ENCODE results near the gene ELK4.

ELK4 gene

GRCh38 chr1:205626216-205626615 lies 5.6 kb downstream of the ELK4 start:
- no peak for DNase-seq

- no peak for DNase-seq
Measured at GRCh38 chr1:205623646-205624045, 8.2 kb downstream of the ELK4 start.

- no peak for DNase-seq
Measured at GRCh38 chr1:205620269-205620668, 11.5 kb downstream of the ELK4 start.

- DNase-seq = no peak
Measured at GRCh38 chr1:205619376-205619775, 12.4 kb downstream of the ELK4 start.

GRCh38 chr1:205616563-205617293 lies 15.1 kb downstream of the ELK4 start:
- DNase-seq = no peak

GRCh38 chr1:205615789-205616188 lies 16.0 kb downstream of the ELK4 start:
- DNase-seq = no peak

- DNase-seq = no peak
Measured at GRCh38 chr1:205613854-205614412, 17.9 kb downstream of the ELK4 start.

GRCh38 chr1:205612556-205612955 lies 19.3 kb downstream of the ELK4 start:
- DNase-seq = no peak

GRCh38 chr1:205612104-205612503 lies 19.7 kb downstream of the ELK4 start:
- DNase-seq = no peak

GRCh38 chr1:205610901-205611466 lies 20.8 kb downstream of the ELK4 start:
- DNase-seq = no peak

GRCh38 chr1:205610036-205610435 lies 21.8 kb downstream of the ELK4 start:
- no peak for DNase-seq

- no peak for DNase-seq
Measured at GRCh38 chr1:205604825-205605505, 26.8 kb downstream of the ELK4 start.

GRCh38 chr1:205604059-205604458 lies 27.8 kb downstream of the ELK4 start:
- no peak for DNase-seq

GRCh38 chr1:205601205-205601604 lies 30.6 kb downstream of the ELK4 start:
- no peak for DNase-seq

- no peak for DNase-seq
Measured at GRCh38 chr1:205600085-205600484, 31.7 kb downstream of the ELK4 start.

- DNase-seq = no peak
Measured at GRCh38 chr1:205599669-205600042, 32.2 kb downstream of the ELK4 start.

GRCh38 chr1:205598841-205599668 lies 32.8 kb downstream of the ELK4 start:
- no peak for DNase-seq

GRCh38 chr1:205597691-205598314 lies 34.0 kb downstream of the ELK4 start:
- peak; percentile 32 for DNase-seq

GRCh38 chr1:205596876-205597275 lies 34.9 kb downstream of the ELK4 start:
- DNase-seq = no peak

- DNase-seq = no peak
Measured at GRCh38 chr1:205595861-205596260, 36.0 kb downstream of the ELK4 start.

- no peak for DNase-seq
Measured at GRCh38 chr1:205595435-205595834, 36.4 kb downstream of the ELK4 start.

- DNase-seq = no peak
Measured at GRCh38 chr1:205594846-205595245, 37.0 kb downstream of the ELK4 start.

- DNase-seq = no peak
Measured at GRCh38 chr1:205593967-205594366, 37.8 kb downstream of the ELK4 start.
